GM19351 (cell line): ENCODE results near the gene TRDN.
"Not testable (repeated sequence)": the region's sequence is repeated elsewhere in the genome, so short reads cannot be mapped to it uniquely, and the experiment has no call there.

Source experiments
- ATAC-seq: cut with Tn5 transposase; IDR thresholded peaks from one replicate; pipeline ENCODE4 v1.9.1; 2021; ENCODE audit warnings: mild to moderate bottlenecking, moderate library complexity; ENCODE audit not compliant: unreplicated experiment

The TRDN gene

DNA sequence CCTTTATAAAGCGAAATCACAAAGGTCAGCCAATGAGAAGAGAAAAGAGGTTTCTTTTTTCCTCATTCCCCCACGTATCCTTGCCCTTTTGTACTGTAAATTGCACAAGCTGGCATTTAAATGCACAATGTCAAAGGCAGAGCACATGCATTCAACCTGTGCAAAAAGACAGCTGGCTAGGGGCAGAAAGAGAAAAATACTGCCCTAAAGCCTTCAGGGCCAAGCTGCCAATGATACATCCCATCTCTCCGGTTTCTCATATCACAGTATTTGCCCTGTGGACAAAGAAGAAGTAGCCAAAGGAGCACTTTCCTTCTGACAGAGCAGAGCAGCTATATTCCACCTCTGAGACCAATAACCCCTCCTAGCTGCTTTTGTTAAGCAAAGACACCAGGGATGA, 219.2 kb downstream of the TRDN start:
- ATAC-seq = no peak

DNA sequence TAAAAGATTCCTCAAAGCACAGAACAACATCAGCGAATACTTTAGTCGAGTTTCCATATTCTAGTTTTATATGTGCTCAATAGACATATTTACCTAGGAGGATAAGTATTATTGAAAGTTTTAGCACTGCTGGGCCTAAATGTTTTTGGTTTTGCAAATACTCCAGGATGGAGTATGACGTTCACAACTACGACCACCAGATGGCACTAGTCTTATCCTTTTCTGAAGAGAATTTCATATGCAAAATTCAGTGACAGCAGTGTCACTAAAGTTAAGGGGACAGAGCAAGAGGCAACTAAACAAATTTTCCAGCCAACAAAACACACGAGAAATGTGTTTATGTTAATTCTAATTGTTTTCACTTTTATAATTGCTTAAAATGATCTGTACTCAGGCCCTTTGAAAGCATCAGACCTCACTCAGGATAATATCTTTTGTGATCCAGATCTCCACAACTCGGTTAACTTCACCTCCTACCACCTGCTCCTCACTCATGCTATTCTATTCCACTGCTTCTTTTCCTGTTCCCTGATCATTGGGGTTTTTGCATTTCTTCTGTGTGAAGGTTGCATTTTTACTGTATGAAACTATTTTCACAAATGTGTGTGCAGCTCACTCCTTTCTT, 220.8 kb downstream of the TRDN start:
- peak; percentile 93 for ATAC-seq

DNA sequence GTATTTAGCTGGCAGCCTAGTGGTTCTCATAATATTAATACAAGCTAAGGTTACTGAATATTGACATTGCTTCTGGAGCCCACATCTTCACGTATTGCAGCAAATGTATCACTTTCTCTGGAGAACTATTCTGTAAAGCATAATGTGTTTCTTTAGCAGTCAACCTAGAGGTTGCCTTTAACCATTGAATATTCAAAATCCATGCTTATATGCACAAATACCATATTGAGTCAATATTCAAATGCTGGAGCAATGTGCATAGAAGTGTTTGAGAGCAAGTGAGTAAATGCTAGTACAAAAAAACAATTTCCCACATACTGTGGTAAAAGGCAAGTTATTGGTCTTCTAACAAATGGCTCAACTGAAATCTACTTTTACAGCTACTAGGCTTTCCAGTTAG, 231.8 kb downstream of the TRDN start:
- ATAC-seq = no peak

DNA sequence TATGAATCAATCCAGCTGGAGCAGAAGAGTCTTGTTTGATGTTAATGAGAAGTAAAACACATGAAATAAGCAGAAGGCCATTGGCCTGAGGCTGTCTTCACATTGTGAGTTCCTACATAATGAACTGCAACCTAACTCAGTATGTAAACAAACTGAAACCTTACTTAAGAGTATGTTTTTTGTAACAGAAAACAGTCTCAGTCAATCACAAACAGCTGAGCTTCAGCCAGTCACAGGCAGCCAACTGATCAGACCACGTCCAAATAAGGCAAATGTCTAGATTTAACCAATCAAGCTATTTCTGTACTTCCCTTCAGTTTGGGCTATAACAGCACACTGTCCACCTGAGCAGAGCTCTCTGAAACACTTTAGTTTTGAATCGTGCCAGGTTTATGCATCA, 234.7 kb downstream of the TRDN start:
- peak; percentile 90 for ATAC-seq

DNA sequence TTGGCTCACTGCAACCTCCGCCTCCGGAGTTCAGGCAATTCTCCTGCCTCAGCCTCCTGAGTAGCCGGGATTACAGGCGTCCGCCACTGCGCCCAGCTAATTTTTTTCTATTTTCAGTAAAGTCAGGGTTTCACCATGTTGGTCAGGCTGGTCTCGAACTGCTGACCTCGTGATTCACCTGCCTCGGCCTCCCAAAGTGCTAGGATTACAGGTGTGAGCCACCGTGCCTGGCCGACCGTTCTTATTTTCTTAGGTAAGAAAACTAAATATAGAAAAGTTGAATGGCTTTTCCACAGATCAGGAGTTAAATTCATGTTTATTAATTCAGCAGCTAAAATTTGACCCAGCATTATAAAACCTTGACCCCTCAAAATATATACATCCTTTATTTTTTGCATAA, 238.7 kb downstream of the TRDN start:
- no peak for ATAC-seq

DNA sequence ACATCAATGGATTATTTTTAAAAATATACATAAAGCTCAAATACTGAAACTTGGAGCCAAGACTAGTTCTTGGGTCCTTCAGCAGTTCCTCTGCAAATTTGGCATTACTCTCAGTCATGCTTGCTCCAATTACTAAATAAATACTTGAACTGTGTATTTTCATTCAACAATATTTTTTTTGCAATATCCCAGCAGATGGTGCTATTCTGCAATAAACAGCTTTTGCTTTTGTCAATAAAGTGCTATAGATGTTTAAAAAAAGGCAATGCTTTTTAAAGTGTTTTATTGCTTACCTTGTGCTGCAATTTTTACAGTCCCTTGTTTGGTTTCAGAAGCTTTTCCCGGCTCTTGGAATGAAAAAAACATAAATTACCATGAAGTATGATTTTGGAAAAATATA, 243.4 kb downstream of the TRDN start:
- peak; percentile 48 for ATAC-seq

DNA sequence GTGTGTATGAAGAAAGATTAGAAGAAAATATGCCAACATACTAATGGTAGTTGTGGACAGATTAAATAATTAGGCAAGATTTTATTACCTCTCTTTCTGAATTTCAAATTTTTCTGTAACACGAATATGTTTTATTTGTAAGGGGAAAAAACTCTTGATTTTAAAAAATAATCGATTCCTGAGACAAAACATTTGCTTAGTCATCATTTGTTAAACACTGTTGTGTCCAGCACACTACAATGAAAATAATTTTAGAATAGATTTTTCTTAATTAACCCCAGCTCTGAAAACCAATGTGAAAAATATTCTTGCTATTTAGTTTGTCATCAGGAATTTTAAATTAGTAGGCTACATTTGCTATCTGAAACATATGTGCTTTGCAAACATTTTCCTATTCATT, 253.0 kb downstream of the TRDN start:
- no peak for ATAC-seq

DNA sequence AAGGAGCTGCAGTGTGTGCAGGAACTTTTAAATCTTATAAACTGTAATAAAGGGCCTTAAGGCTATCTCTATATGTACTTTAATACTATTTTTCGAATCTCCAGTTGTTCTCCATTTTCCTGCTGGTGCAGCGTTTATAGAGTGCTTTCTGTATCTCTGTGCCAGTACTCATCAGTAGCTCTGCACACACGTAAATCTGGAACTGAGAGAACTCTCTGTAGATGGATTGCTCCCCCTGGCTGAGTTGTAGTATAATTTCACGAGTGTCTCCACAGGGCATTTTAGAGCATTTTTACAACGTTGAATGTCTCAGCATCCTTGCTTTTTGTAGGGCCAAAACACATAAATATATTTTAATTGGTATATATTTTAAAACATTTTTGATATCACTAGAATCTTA, 256.5 kb downstream of the TRDN start:
- ATAC-seq = peak; percentile 58

DNA sequence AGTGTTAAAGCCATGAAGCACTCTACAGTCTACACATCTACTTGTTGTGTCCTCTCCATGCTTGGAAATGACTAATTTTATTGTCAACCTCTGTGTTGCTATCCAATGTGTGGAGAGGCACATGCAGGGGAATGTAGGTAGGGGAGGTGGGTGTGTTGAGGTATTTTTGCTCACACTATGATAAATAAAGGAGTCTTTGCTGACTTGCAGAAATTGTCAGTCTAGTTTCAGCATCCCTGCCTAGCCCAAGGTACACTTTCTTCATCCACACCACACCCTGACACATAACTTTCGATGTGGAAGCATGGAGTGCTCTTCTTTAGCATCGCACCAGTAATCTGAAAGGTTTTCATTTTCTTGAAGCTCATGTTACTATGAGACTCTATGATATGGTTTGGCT, 264.0 kb downstream of the TRDN start:
- ATAC-seq = no peak

DNA sequence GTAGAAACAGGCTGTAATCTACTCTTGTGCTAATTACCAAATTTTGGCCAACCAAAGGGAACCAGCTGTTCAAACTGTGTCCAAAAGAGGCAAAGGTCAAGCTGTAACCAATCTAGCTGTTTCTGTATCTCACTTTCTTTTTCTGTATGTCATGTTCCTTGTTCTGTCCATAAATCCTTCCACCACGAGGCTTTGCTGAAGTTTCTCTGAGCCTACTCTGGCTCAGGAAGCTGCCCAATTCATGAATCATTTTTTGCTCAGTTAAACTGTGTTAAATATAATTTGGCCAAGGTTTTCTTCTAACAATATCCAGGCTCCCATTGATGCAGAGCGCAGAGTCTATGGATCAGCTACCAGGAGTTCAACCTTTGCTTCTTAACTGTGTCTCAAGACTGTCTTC, 272.8 kb downstream of the TRDN start:
- no peak for ATAC-seq

DNA sequence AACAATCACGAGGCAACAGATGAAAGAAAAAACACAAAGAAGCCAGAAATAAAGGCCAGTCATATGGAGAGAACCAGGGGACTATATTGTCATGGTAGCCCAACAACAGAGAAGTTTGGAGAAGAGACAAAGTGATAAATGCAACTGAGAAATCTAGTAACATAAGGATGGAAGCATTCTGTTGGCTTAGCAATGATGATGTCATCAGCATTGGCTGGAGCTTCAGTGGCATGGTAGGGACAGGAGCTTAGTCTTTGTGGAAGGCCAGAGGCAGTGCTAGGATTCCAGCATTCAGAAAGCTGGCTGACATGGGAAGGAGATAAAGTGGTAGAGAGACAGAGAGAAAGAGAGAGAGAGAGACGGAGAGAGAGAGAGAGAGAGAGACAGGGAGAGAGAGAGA, 276.4 kb downstream of the TRDN start:
- no peak for ATAC-seq

DNA sequence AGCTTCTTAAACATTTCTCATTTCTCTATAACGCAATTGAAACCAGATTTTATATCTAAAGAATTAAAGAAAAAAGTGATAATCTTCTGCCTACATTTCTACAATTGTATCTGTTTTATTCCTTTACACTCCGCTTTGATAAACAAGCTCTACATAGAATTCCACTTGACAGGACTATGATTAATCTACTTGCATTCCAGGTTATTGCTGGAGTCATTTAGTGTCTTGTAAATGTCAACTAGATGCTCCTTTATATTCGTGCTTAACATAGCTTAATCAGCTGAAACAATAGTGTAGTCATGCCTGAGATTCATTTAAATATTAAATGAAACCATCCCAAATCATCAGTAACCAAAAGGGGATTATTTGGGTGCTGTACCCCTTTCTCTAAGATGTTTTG, 284.0 kb downstream of the TRDN start:
- no peak for ATAC-seq

DNA sequence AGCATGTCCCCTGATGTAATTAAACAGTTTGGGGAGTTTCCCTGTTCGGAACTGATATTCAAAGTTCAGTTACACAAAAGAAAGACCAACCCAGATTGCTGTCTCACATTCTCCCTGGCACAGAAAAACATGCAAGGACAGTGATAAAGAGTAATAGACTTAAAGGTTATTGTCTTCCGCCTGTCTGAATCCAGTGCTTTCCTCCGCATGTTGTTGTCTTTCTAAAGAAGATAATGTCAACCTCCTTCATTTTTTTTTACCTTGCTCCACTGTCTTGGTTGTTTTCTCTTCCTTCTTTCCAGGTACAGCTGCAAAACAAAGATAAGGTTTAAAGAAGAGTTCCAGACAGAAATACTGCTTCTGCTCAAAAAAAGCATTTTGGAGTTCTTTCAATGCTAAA, 284.5 kb downstream of the TRDN start:
- ATAC-seq = no peak

DNA sequence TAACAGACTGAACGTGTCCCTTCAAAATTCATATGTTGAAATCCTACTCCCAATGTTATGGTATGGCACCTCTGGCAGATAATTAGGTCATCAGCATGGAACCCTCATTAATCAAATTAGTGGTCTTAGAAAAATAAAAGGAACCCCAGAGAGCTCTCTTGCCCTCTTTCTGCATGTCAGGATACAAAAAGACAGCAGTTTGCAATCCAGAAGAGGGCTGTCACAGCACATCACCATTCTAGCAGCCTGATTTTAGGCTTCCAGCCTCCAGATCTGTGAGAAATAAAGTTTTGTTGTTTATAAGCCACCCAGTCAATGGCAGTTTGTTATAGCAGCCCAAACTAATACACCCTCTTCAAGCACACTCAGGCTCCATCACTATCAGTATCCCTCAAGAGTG, 292.9 kb downstream of the TRDN start:
- no peak for ATAC-seq

DNA sequence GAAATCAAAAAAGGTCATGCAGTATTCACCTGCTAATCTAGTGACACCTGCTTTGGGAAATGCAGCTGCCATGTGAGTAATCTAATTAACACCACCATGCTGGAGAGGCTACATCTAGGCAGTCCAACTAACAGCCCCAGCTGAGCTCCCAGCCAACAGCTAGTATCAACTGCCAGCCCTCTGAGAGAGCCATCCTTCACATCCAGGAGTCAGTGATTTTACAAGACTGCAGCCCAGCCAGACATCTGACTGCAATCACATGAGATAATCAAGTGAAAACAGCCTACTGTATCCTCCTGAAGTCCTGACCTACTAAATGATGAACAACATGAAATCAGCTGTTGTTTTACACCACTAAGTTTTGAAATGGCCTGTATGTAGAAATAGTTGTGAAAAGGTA, 298.4 kb downstream of the TRDN start:
- ATAC-seq = no peak

DNA sequence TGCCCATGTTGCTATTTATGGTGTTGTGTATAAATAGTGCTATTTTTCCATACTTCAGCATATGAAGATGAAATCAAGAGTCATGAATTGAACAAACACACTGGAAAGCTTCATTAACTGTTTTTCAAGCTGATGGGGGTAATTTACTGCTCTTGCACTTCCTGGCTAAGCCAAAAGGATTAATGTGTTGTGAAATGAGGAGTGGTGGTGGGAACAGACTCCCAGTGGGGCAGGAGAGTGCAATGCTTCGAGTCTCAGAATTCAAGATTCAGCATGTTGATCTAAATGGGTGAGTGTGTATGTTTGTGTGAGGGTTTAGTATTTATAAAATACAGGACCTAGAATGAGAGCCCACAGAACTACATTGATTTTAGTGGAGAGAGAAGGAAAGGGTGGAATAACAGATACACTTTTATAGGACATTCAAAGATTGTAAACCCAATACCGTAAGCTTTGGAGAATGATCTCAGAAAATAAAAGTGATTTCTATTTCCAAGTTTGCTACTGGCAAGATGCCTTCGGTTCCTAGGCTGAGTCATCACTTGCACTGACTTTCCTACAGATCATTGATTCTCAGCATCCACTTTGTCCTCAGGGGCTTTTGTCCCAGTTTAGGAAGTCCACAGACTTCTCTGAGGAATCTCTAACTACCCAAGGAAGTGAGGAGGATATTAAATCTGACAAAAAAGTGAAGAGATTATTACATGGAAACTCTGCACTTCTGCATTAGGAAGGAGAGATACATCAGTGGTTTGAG, 303.6 kb downstream of the TRDN start:
- no peak for ATAC-seq

DNA sequence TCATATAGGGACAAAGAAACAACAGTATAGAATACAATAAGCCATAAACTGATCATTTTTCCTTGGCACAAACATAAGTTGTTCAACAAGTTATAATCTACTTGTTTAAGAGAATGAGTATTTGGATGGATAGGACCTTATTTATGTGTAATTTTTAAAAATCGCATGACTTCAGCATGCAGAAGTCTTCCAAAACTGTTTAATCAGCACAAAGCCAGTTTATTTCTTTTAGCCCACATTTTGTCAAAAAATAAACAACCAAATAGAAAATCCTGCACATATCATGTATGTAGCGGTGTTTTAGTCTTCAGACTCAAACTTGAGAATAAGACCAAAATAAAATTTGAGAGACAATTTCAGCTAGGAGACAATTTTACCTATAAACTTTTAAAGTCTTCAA, 304.7 kb downstream of the TRDN start:
- ATAC-seq = no peak

DNA sequence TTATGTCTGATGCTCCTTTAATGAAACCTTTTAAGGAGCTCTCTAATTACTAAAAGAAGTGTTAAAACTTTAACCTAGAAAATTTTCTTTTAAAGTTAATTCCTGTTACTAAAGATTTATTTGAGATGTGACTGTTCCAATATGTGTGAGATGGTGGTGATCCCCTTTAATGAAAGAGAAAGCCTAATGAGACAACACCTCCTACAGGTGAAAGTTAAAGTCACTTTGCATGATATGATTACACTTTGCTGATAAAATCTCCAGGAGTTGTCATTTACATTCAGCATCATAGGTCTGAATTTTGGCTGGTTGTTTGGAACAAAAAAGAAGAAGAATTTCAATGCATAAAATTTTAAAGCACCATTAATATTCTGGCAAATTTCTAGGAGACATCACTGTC, 307.4 kb downstream of the TRDN start:
- no peak for ATAC-seq

DNA sequence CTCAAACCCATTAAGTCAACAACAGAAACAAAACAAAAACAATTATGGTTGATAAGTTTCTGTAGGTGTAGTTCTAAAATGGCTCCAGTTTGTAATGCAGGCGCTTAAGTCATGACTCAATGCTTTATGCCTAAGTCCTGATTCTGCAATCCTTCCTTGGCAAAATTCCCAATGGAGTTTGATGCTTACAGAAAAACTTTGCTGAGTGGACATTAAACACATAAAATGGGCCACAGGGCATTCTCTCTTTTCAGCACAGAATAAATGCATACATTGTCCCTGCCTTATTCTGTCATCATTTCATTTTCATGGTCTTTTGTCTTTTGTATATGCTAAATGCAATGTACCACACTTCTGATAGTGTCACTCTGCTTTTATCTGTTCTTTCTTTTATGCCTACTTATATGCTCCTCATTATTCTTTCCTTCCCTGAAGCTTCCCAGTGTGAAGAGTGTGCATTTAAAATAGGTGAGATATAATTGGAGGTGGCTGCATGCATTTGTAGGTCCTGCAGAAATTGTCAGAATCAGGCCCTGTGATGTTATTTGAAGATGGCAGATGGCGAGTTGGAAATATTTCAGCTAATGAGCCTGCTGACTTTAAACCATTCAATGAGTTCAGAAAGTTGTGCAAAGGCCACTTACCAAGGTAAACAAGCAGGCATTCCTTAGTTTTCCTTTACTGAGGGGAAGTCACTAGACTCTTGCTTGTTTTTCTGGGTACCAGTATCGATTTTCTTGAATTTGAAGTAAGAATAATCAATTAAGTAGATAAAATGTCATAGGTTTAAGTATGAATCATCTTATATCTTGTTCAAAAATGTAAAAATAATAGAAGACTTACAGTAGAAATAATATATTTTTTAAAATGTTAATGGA, 313.1 kb downstream of the TRDN start:
- ATAC-seq = no peak

DNA sequence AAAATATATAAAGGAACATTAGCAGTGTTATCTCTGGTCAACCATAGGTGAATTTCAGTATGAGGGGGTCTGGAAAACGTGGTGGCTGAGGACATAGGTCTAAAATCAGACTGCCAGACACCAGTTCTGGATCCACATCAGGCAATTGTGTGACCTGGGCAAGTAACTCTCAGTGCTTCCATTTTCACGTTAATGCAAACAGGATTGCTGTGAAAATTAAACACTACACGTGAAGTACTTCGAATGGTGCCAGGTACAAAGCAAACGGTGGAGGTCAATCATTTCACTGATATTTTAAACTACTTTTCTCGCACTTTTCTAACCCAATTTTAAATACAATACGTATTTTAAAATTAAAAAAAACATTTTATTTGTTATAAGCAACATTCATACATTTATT, 315.7 kb downstream of the TRDN start:
- ATAC-seq = no peak

DNA sequence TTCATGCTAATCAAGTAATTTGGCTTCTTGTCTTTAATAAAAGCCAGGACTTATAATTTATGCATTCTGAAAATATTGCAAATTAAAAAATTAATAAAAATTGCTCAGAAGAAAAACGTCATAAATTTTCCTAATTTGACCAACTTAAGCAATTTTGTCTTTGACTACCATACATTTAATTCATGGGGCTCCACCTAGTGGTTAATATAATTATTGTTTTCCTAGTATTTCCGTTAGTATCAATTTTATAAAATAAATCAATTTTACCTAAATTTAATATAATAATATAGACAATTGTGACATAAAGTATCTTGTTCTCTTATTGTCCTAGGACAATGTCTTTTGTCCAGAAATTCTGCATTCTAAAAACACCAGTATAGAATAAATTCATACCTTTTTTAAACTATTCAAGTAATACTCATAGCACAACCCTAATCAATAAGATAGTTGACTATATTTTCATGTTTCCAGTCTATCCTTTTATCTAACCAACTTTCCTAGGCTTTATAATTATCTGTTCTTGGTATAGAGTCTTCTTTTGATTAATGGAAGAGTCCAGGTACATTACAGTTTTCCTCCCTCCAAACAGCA, 319.9 kb downstream of the TRDN start:
- no peak for ATAC-seq

DNA sequence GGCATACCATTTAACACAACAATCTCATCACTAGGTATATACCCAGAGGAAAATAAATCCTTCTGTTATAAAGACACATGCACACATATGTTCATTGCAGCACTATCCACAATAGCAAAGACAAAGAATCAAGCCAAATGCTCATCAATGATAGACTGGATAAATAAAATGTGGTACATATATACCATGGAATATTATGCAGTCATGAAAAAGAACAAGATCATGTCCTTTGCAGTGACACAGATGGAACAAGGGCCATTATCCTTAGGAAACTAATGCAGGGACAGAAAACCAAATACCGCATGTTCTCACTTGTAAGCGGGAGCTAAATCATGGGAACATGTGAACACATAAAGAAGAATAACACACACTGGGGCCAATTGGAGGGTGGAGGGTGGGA, 322.3 kb downstream of the TRDN start:
- not testable (repeated sequence) for ATAC-seq
